Measurements from ENCODE around the gene PCNX1.

PCNX1 gene

DNA sequence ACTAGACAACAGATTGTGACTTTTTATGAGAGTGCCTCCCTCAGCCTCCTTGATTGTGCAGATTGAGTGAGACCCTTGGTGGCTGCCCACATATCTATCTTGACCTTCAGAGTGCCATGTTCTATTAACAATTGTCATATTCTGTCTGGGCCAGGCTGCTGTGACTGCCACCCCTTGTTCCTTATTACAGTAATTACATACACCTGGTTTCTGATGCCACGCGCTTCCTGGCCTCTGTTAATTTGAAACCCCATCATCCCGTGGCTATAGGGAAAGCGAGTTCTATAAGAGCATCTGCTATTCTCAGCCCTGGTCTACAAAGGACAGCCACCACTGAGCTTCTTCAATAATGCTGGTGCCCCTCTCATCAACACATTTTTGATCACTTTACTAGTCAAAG lies 228.7 kb downstream of the PCNX1 start (continued):
- TF ChIP-seq ESRRG (CRISPR knock-in tag; IDR thresholded peaks at IDR 0.05) (no peak), ZFP3 (CRISPR knock-in tag; IDR thresholded peaks at IDR 0.05) (no peak), PPARA (CRISPR knock-in tag; IDR thresholded peaks at IDR 0.05; ENCODE audit: borderline replicate concordance) (no peak)

DNA sequence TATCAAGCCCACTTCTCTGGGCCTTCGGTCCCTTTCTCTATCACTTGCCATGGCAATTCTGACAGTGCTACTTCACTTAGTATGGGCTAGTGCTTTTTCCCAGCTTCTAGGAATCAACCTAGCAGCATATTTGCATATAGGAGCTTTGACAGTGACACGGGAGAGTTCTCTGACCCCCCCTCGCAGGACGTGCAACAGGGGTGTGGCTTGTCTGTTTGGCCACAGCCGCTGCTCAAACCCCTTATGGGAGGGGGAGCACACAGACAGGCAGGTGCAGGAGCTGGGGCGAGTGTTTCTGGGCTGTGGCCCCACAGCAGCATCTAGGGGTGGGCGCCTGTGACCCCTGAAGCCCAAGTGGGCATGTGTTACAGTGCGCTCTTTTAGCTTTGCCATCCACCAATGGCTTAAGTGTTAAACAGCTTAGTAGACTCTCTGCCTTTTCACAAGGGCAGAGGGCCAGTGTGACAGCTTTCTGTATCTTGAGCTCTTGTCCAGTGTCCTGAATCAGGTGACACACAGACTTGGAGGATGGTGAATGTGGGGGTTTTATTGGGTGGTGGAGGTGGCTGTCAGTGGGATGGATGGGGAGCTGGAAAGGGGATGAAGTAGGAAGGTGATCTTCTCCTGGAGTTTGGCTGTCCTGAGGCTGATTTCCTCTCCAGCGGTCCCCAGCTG lies 229.3 kb downstream of the PCNX1 start:
- no peak for ATAC-seq

DNA sequence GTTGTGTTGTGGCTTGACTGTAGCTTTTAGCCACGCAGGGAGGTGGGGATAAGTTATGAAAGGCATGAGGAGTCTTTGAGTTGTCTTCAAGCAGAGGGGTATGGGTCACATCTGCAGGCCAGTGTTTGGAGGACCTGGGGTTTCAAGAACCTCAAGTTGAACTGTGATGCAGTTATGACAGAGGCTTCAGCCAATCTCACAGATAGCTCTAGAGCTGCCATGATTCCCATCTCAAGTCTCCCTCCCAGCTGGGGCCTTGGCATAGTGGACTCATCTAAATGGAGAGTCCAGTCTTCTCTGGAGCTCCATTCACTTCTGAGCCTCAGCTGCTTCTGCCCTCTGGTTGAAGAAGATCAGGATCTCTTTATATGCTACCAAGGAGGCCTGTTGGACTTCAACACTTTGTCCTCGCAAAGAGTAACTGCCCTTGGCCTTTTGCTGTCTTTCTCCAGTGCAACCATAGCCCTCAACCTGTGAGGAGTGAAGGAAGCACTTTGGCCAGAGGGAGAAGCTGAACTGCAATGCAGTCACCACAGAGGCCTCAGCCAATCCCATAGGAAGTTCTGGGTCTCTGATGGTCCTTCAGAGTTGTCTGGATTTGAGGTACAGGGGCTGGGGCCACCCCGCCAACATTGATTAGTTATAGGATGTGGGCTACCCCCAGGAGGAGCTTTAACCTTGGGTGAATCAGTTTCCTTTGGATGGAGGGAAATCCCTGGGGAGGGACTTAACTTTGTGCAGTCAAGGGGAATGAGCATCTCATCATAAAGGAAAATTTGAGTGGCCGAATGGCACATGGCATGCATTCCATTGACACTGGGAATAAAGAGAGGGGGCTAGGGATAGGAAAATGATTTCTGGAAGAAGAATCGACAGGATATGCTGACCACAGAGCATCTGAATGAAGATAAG lies 230.5 kb downstream of the PCNX1 start:
- no peak for ATAC-seq
- TF ChIP-seq, protein P1, sequence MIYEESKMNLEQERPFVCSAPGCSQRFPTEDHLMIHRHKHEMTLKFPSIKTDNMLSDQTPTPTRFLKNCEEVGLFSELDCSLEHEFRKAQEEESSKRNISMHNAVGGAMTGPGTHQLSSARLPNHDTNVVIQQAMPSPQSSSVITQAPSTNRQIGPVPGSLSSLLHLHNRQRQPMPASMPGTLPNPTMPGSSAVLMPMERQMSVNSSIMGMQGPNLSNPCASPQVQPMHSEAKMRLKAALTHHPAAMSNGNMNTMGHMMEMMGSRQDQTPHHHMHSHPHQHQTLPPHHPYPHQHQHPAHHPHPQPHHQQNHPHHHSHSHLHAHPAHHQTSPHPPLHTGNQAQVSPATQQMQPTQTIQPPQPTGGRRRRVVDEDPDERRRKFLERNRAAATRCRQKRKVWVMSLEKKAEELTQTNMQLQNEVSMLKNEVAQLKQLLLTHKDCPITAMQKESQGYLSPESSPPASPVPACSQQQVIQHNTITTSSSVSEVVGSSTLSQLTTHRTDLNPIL (CRISPR knock-in tag; IDR thresholded peaks at IDR 0.05; ENCODE audit: low read depth): no peak
- TF ChIP-seq ESRRG (CRISPR knock-in tag; IDR thresholded peaks at IDR 0.05) (no peak), TCF4 (CRISPR knock-in tag; IDR thresholded peaks at IDR 0.05; ENCODE audit: borderline replicate concordance) (no peak), SNAI2 (CRISPR knock-in tag; IDR thresholded peaks at IDR 0.05) (no peak), TOX (CRISPR knock-in tag; IDR thresholded peaks at IDR 0.05; ENCODE audit: borderline replicate concordance) (no peak), ZFP30 (CRISPR knock-in tag; IDR thresholded peaks at IDR 0.05) (no peak), ISL1 (CRISPR knock-in tag; IDR thresholded peaks at IDR 0.05) (no peak), PPARA (CRISPR knock-in tag; IDR thresholded peaks at IDR 0.05; ENCODE audit: borderline replicate concordance) (no peak), OSR1 (CRISPR knock-in tag; IDR thresholded peaks at IDR 0.05) (no peak), ZC3H10 (CRISPR knock-in tag; IDR thresholded peaks at IDR 0.05) (no peak), BACH2 (CRISPR knock-in tag; IDR thresholded peaks at IDR 0.05; ENCODE audit: borderline replicate concordance) (no peak), ARNTL (CRISPR knock-in tag; IDR thresholded peaks at IDR 0.05; ENCODE audit: borderline replicate concordance, low read depth) (no peak), GLIS3 (CRISPR knock-in tag; IDR thresholded peaks at IDR 0.05) (no peak), ZNF565 (CRISPR knock-in tag; conservative IDR thresholded peaks at IDR 0.05; ENCODE audit: low read depth) (no peak), RARB (CRISPR knock-in tag; IDR thresholded peaks at IDR 0.05) (no peak)
- TF ChIP-seq, protein P2, sequence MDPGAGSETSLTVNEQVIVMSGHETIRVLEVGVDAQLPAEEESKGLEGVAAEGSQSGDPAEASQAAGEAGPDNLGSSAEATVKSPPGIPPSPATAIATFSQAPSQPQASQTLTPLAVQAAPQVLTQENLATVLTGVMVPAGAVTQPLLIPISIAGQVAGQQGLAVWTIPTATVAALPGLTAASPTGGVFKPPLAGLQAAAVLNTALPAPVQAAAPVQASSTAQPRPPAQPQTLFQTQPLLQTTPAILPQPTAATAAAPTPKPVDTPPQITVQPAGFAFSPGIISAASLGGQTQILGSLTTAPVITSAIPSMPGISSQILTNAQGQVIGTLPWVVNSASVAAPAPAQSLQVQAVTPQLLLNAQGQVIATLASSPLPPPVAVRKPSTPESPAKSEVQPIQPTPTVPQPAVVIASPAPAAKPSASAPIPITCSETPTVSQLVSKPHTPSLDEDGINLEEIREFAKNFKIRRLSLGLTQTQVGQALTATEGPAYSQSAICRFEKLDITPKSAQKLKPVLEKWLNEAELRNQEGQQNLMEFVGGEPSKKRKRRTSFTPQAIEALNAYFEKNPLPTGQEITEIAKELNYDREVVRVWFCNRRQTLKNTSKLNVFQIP (CRISPR knock-in tag; IDR thresholded peaks at IDR 0.05; ENCODE audit: borderline replicate concordance, low read depth): no peak
- TF ChIP-seq, protein P3, sequence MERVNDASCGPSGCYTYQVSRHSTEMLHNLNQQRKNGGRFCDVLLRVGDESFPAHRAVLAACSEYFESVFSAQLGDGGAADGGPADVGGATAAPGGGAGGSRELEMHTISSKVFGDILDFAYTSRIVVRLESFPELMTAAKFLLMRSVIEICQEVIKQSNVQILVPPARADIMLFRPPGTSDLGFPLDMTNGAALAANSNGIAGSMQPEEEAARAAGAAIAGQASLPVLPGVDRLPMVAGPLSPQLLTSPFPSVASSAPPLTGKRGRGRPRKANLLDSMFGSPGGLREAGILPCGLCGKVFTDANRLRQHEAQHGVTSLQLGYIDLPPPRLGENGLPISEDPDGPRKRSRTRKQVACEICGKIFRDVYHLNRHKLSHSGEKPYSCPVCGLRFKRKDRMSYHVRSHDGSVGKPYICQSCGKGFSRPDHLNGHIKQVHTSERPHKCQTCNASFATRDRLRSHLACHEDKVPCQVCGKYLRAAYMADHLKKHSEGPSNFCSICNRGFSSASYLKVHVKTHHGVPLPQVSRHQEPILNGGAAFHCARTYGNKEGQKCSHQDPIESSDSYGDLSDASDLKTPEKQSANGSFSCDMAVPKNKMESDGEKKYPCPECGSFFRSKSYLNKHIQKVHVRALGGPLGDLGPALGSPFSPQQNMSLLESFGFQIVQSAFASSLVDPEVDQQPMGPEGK (CRISPR knock-in tag; IDR thresholded peaks at IDR 0.05; ENCODE audit: borderline replicate concordance): no peak
- TF ChIP-seq, protein P4, sequence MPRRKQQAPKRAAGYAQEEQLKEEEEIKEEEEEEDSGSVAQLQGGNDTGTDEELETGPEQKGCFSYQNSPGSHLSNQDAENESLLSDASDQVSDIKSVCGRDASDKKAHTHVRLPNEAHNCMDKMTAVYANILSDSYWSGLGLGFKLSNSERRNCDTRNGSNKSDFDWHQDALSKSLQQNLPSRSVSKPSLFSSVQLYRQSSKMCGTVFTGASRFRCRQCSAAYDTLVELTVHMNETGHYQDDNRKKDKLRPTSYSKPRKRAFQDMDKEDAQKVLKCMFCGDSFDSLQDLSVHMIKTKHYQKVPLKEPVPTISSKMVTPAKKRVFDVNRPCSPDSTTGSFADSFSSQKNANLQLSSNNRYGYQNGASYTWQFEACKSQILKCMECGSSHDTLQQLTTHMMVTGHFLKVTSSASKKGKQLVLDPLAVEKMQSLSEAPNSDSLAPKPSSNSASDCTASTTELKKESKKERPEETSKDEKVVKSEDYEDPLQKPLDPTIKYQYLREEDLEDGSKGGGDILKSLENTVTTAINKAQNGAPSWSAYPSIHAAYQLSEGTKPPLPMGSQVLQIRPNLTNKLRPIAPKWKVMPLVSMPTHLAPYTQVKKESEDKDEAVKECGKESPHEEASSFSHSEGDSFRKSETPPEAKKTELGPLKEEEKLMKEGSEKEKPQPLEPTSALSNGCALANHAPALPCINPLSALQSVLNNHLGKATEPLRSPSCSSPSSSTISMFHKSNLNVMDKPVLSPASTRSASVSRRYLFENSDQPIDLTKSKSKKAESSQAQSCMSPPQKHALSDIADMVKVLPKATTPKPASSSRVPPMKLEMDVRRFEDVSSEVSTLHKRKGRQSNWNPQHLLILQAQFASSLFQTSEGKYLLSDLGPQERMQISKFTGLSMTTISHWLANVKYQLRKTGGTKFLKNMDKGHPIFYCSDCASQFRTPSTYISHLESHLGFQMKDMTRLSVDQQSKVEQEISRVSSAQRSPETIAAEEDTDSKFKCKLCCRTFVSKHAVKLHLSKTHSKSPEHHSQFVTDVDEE (CRISPR knock-in tag; IDR thresholded peaks at IDR 0.05): no peak

More for the DNA sequence above, 229.3 kb downstream of the PCNX1 start:
- no peak for TF ChIP-seq TCF4 (CRISPR knock-in tag; IDR thresholded peaks at IDR 0.05; ENCODE audit: borderline replicate concordance)
- TF ChIP-seq ARNTL (CRISPR knock-in tag; IDR thresholded peaks at IDR 0.05; ENCODE audit: borderline replicate concordance, low read depth): no peak
- no peak for TF ChIP-seq ZC3H10 (CRISPR knock-in tag; IDR thresholded peaks at IDR 0.05)
- TF ChIP-seq, protein P1 (CRISPR knock-in tag; IDR thresholded peaks at IDR 0.05; ENCODE audit: low read depth): no peak
- TF ChIP-seq SNAI2 (CRISPR knock-in tag; IDR thresholded peaks at IDR 0.05): no peak
- TF ChIP-seq RARB (CRISPR knock-in tag; IDR thresholded peaks at IDR 0.05): no peak
- no peak for TF ChIP-seq PPARA (CRISPR knock-in tag; IDR thresholded peaks at IDR 0.05; ENCODE audit: borderline replicate concordance)
- no peak for TF ChIP-seq ZNF8 (CRISPR knock-in tag; IDR thresholded peaks at IDR 0.05)
- no peak for TF ChIP-seq GLIS3 (CRISPR knock-in tag; IDR thresholded peaks at IDR 0.05)
- TF ChIP-seq ESRRG (CRISPR knock-in tag; IDR thresholded peaks at IDR 0.05): no peak
- TF ChIP-seq CSDC2 (CRISPR knock-in tag; IDR thresholded peaks at IDR 0.05): no peak
- TF ChIP-seq, protein P4 (CRISPR knock-in tag; IDR thresholded peaks at IDR 0.05): no peak
- no peak for TF ChIP-seq TOX (CRISPR knock-in tag; IDR thresholded peaks at IDR 0.05; ENCODE audit: borderline replicate concordance)

All from SK-N-SH treated with all-trans-retinoic acid at 6 μM for 48 hours (cell line).